Activated CD4-positive, alpha-beta T cell treated with anti-CD3 and anti-CD28 coated beads, Interleukin-2, Interleukin-4, amounts not matched to agents 100 ng/mL and 50 ng/mL, durations not matched to agents 16 hours and 8 hours (primary cell): ENCODE measurements around the gene SNX6.
"Not testable (repeated sequence)": the region's sequence is repeated elsewhere in the genome, so short reads cannot be mapped to it uniquely, and the experiment has no call there.

Source experiments
- DNase-seq: peaks from one replicate; pipeline ENCODE4 v3.0.0-alpha.2; 2020; ENCODE audit warnings: low spot score

SNX6 gene

DNA sequence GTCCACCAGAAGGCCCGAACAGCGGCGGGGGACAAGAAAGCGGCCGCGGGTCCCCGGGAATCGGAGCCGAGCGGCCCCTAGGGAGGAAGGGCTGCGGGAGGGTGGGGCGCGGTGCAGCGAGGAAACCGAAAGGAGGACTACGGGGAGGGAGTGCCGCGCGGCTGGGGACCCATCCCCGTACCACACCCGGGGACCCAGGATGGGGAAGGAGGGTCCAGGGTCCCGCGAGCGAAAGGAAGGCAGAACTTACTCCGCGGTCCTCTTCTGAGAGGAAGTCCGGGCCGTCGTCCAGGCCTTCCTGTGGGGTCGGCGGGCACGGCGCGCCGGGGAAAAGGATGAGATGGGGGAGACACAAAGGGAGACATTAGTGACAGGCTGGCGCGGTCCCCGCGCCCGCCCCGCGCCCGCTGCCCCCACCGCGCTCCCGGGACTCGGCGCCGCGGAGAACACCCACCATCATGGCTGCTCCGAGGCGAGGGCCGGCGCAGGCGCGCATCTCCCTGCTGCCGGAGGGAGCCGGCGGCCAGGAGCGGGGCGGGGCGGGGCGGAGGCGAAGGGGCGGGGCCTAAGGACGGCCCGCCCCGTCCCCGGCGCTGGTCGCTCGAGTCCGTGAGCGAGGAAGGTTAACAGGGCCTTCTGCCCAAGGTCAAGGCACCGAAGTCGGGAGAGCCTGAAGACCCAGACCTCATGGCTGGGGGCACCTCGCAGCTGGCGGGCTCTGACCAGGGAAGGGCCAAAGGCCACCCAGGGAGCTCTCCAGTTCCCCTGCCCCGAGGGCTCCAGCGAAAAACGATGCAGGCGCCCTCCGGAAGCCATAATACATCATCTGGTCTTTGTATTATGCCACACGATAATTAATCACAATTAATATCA is at the start of gene SNX6:
TSS of gene SNX6 (minus strand) at position 492 of the 873 bp plus-strand sequence. CDS start at position 460, 32 bp downstream.
- DNase-seq = peak; percentile 79

GRCh38 chr14:34678735-34679134 is 48.8 kb upstream of the SNX6 start:
- DNase-seq = no peak

DNA sequence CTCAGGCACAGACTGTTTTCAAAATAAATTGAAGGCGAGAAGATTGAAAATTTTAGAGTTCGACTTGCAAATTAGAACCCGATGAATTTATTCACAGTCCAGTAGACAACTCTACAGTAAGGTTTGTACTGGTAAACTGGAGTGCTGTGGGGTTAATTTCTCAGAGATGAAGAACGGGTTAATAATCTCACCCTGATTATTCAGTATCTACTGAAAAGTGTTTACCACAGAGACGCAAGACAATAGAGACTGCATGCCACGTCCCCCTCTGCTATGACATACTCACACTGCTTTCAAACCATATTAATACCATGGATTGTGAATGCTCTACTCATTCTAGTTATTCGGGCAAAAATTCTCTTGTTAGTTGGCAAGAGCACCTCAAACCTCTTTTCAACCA is 48.4 kb upstream of the SNX6 start:
- DNase-seq = no peak

GRCh38 chr14:34676516-34677211 is 46.7 kb upstream of the SNX6 start:
- DNase-seq = no peak

DNA sequence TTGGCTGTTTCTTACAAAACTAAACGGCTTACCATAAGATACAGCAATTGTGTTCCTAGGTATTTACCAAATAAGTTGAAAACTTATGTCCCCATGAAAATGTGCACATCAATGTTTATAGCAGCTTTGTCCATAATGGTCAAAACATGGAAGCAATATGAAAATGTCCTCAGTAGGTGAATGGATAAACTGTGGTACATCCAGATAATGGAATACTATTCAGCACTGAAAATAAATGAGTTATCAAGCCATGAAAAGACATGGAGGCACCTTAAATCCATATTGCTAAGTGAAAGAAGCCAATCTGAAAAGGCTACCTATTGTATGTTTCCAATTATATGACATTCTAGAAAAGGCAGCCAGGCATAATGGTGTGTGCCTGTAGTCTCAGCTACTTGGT is 43.8 kb upstream of the SNX6 start:
- DNase-seq = no peak

- DNase-seq = no peak
Observed at GRCh38 chr14:34671716-34672115, 41.8 kb upstream of the SNX6 start.

DNA sequence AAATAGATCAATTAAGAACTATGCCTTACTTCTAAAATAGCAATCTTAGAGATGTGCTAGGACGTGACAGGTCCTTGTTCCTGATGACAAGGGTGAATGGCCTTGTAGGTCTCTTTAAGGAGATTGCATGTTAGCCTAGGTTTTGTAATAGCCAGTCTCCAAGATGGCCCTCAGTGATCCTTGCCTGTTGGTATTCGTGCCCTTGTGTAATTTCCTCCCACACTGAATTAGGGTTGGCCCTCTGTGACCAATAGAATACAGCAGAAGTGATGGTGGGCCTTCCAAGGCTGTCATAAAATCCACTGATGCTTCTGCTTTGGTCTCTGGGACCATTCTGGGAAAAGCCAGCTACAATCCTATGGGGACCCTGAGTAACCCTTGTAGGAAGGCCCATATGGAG is 38.2 kb upstream of the SNX6 start:
- no peak for DNase-seq

DNA sequence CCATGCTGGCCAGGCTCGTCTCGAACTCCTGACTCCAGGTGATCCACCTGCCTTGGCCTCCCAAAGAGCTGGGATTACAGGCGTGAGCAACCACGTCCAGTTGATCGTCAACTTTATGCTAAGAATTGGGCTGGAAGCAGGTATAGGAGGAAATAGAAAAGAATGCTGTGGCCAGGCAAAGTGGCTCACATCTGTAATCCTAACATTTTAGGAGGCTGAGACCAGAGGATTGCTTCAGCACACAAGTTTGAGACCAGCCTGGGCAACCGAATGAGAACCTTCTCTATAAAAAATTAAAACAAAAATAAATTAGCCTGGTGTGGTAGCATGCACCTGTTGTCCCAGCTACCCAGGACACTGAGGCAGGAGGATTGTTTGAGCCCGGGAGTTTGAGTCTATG is 37.1 kb upstream of the SNX6 start:
- DNase-seq = no peak

- peak; percentile 23 for DNase-seq
Observed at GRCh38 chr14:34665785-34666435, 36.0 kb upstream of the SNX6 start.

- DNase-seq = no peak
Observed at GRCh38 chr14:34662561-34663088, 32.7 kb upstream of the SNX6 start.

DNA sequence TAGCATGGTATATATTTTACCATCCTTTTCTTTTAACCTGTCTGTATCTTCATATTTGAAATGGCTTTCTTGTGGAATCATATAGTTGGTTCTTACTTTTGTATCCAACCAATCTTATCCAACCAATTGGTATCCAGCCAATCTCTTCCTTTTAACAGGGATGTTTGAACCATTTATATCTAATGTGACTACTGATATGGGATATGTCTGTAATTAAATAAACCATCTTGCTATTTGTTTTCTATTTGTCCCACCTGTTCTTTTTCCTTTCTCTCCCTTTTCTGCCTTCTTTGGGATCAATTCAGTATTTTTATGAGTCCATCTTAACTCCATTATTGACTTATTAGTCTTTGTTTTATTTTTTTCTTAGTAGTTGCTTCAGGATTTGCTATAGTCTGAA is 30.8 kb upstream of the SNX6 start:
- no peak for DNase-seq

DNA sequence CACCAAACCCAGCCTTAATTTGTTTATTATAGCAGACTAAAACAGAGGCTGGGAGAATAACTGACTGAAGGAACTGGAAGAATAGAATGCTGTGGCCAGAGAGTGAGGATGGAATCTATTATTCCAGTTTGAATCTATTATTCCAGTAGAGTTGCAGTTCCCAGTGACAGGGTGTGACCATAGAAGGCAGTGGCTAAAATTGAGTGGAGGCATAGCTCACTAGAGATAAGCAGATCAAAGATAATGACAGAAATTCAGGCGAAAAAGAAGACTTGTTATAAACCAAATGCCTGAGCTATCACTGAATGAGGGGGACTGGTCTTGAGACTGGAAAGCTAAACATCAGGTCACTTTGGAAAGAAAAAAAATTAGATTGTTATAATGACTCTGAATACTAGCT is 26.0 kb upstream of the SNX6 start:
- no peak for DNase-seq

DNA sequence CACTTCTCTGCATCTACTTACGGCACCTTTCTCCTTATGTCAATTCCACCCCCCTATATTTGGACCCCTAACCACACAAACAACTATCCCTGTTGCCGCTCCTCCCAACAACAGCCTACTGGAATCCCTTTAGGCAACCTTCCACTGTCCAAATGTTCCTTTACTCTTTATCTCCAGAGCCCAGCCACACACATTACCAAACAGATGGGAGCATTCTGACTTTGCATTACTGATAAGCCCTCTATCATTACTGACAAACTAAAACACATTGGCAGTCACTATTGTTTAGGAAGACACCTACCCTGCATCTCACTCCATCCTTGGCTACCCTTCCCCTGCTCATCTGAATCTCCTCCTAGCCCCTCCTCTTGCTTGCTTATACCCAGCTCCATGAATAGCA is 23.1 kb upstream of the SNX6 start:
- DNase-seq = not testable (repeated sequence)

DNA sequence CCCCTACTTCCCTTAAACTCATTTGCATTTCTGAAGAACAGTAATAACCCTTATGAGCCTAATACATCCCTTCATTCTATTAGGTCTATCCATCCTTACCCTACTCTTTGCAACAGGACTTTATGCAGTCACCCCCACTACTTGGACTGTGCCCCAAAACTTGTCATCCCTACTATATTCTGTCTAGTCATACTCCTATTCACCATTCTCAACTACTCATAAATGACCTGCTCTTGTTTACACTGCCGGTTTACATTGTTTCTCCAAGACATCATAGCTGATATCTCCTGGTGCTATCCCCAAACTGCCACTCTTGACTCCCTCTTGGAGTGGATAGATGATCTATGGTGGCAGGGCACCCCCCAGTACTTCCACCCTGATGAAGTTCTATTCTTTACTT is 22.4 kb upstream of the SNX6 start:
- not testable (repeated sequence) for DNase-seq

DNA sequence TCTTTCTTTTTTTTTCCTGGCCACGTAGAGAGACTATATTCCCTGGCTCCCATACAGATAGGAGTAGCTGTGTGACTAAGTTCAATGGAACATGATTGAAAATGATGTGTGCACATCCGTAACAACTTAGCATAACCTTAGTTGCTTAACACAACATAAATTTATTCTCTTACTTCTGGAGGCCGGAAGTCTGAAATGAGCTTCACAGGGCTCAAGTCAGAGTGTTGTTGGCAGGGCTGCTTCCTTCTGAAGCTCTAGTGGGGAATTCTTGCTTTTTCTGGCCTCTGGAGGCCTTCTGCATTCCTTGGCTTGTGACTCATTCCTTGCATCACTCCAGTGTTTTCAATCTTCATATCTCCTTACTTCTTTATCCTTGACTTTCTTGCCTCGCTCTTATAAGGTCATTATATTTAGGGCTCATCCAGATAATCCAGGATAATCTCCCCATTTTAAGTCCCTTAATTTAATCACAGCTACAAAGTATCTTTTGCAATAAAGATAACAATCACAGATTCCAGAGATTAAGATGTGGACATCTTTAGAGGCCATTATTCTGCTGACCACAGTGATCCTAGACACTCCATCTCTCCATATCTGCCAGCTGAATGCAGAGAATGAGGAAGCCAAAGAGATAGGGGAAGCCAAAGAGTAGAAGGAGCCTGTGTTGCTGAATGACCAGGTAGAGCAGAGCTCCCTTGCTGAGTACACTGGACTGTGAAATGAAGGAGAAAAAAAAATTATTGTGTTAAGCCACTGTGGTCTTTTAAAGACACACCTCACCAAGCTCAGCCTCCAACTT is 21.0 kb upstream of the SNX6 start:
- no peak for DNase-seq

- not testable (repeated sequence) for DNase-seq
Observed at GRCh38 chr14:34650006-34650405, 20.1 kb upstream of the SNX6 start.

DNA sequence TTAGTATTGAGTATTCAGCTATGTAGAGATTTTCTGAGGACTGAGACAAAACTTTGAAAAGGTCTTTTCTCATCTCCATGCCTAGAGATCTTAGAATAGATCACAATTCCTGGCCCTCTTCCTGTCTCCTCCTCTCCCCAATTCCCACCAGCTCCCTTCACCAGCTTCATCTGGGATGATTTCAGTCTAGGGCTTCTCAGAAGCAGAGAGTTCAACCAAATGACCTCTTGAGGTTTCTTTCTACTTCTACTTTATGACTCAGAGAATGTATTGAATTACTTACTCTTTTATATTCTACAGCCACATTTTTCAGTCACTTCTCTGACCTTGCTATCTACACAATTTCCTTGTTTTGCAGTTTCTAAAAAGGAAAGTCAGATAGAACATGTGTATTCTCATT is 19.4 kb upstream of the SNX6 start:
- no peak for DNase-seq

DNA sequence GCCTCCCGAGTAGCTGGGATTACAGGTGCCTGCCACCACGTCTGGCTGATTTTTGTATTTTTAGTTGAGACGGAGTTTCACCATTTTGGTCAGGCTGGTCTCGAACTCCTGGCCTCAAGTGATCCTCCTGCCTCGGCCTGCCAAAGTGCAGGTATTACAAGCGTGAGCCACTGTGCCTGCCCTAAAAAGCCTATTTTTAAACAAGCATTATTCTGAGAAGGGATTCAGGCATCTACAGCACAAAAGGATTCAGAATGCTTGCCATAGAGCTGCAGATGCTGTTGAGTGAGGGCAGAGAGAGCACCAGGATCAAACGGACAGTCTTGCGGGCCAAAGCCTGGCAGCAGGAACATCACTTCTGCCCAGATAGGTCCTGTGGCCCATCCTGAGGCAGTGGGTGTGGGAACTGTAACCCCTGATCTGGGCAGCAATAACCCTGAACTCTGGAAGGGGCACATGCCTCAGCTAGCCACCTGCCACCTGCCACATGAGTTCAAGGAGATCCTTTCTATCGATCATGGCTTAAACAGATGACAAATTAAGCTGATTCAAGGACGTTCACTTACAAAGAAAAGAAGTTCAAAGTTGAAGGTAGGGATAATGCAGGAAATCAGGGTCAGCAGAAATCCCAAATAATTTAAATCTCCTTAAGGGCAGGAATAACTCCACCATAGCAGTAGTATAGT is 16.8 kb upstream of the SNX6 start:
- no peak for DNase-seq

DNA sequence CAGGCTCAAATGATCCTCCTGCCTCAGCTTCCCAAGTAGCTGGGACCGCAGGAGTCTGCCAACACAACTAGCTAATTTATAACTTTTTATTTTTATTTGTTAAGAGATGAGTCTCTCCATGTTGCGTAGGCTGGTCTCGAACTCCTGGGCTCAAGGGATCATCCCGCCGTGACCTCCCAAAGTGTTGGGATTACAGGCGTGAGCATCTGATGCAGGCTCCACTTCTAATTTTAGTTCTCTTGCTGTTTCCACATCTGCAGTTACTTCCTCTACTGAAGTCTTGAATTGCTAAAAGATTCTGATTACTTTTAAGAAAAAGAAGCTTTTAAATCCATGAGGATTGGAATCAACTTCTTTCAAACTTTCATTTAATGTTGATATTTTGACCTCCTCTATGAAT is 13.4 kb upstream of the SNX6 start:
- DNase-seq = no peak

DNA sequence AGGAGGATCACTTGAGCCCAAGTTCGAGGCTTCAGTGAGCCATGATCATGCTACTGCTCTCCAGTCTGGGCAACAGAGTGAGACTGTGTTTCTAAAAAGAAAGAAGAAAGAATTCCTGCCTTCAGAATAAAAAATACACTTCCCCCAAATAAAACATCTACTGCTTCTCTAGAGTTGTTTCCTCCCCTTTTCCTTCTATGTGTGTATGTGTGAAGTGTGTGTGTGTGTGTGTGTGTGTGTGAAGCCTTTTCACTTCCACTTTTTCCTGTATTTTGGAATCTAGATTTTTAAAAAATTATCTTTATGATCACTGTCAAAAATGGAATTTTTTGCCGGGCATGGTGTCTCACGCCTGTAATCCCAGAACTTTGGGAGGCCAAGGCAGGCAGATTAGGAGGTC is 12.6 kb upstream of the SNX6 start:
- DNase-seq = no peak

GRCh38 chr14:34640826-34641225 is 10.9 kb upstream of the SNX6 start:
- DNase-seq = no peak
